HepG2 (cell line): ENCODE results near the gene CAB39. TPM values are rescaled to one million over a fixed set of nuclear protein-coding genes. Genes with fewer than 3 reads are reported as not detected.
A peak's percentile ranks its signal among the peaks of the same experiment; 100 is the strongest.

ENCODE experiments used
- ATAC-seq: fragments of 200-7000 bp; cut with Tn5 transposase; 3 replicates; pipeline ENCODE4 v1.9.1; 2020; ENCODE audit warnings: mild to moderate bottlenecking, moderate library complexity
- BruUV-seq: library from RNA; stranded (reverse); fragments of 400-500 nt; replicated peaks from 2 replicates; lab custom pipeline; 2021; lab: Mats Ljungman, UMichigan
- CTCF ChIA-PET: fragments of 300-600 bp; formaldehyde crosslinking; extraction: SDS; loops from one replicate; lab custom pipeline; 2021; ENCODE audit warnings: low total read pairs, inconsistent platforms, low intra/inter-chr PET ratio; lab: Yijun Ruan, JAX
- POLR2A ChIA-PET: fragments of 350-600 bp; sonication (Branson Sonifier 250); formaldehyde crosslinking; loops from one replicate; lab custom pipeline; 2020; ENCODE audit warnings: antibody characterized with exemption, inconsistent platforms; lab: Yijun Ruan, JAX
- DNase-seq: peaks from one replicate; pipeline ENCODE4 v3.0.0-alpha.2; 2015; ENCODE audit warnings: low spot score
- FAIRE-seq: peaks from 3 replicates; lab custom pipeline; 2011; peaks lifted over from hg19 to GRCh38; lab: Jason Lieb, UNC
- H2AFZ ChIP-seq: one replicate; pipeline ENCODE4 v1.6.1; 2011; ENCODE audit warnings: low read length, inconsistent platforms
- H3K27ac ChIP-seq: fragments of 300-600 bp; 3 replicates; pipeline ENCODE4 v1.8.0; 2011; ENCODE audit warnings: mixed run types, mild to moderate bottlenecking, mixed read lengths, low read length, inconsistent platforms; ENCODE audit not compliant: insufficient read depth; ENCODE audit errors: extremely low read length
- H3K27me3 ChIP-seq, 2 experiments: fragments of 200-600 bp in 1 of 2; 2 replicates in 1 of 2; 3 replicates in 1 of 2; pipeline versions ENCODE4 v1.6.0 to v1.8.0; 2011; ENCODE audit warnings: low read length in 2 of 2, mild to moderate bottlenecking in 2 of 2, moderate library complexity in 2 of 2, inconsistent platforms in 1 of 2; ENCODE audit not compliant: insufficient read depth in 2 of 2, control insufficient read depth in 1 of 2
- H3K36me3 ChIP-seq, 2 experiments: fragments of 200-600 bp in 1 of 2; replicated peaks in 1 of 2; 2 replicates in 1 of 2; 3 replicates in 1 of 2; pipeline versions ENCODE4 v1.5.1 to v1.8.0; 2011; ENCODE audit warnings: low read length in 2 of 2, inconsistent platforms in 1 of 2; ENCODE audit not compliant: insufficient read depth in 2 of 2, control insufficient read depth in 1 of 2
- H3K4me1 ChIP-seq: 2 replicates; pipeline ENCODE4 v1.5.1; 2012; ENCODE audit warnings: low read length, inconsistent platforms; ENCODE audit not compliant: insufficient read depth
- H3K4me2 ChIP-seq: 2 replicates; pipeline ENCODE4 v1.6.0; 2011; ENCODE audit warnings: low read depth, low read length, inconsistent platforms
- H3K4me3 ChIP-seq, 3 experiments: fragments of 200-600 bp in 1 of 3; sonication (generic), shearing (Covaris generic) in 1 of 3; replicated peaks in 1 of 3; 2 replicates each; pipeline ENCODE4 v1.5.1; 2011 to 2016; ENCODE audit warnings: low read length in 3 of 3, inconsistent platforms in 2 of 3, low read depth in 2 of 3, mild to moderate bottlenecking in 2 of 3, control low read depth in 1 of 3, mixed read lengths in 1 of 3; ENCODE audit not compliant: insufficient read depth in 1 of 3
- H3K79me2 ChIP-seq: one replicate; pipeline ENCODE4 v1.6.1; 2011; ENCODE audit warnings: low read length, inconsistent platforms; ENCODE audit not compliant: insufficient read depth
- H3K9ac ChIP-seq: 2 replicates; pipeline ENCODE4 v1.6.0; 2011; ENCODE audit warnings: mild to moderate bottlenecking, low read depth, low read length, inconsistent platforms; ENCODE audit not compliant: insufficient read depth
- H3K9me3 ChIP-seq: 2 replicates; pipeline ENCODE4 v1.5.1; 2012; ENCODE audit warnings: mild to moderate bottlenecking, low read length
- H4K20me1 ChIP-seq: 2 replicates; pipeline ENCODE4 v1.6.0; 2011; ENCODE audit warnings: inconsistent platforms, mild to moderate bottlenecking, low read length, moderate library complexity; ENCODE audit not compliant: insufficient read depth
- ARID2 ChIP-seq: sonication (generic); formaldehyde crosslinking; IDR thresholded peaks from 2 replicates; pipeline ENCODE4 v1.8.1; 2022; ENCODE audit warnings: mild to moderate bottlenecking, missing genetic modification reagents, borderline replicate concordance
- MAFF ChIP-seq: IDR thresholded peaks from 2 replicates; pipeline ENCODE4 v1.6.1; 2011; ENCODE audit warnings: low read depth, low read length, improper control_type of control experiment
- MAFK ChIP-seq, 2 experiments: IDR thresholded peaks in 1 of 2; conservative IDR thresholded peaks in 1 of 2; 2 replicates each; pipeline ENCODE4 v1.6.1; 2011; ENCODE audit warnings: improper control_type of control experiment in 2 of 2, low read length in 2 of 2
- NFE2L2 ChIP-seq: fragments of 150-350 bp; IDR thresholded peaks from 2 replicates; pipeline ENCODE4 v1.6.1; 2014; ENCODE audit warnings: low read length
- ZBTB42 ChIP-seq: sonication (generic); formaldehyde crosslinking; IDR thresholded peaks from 2 replicates; pipeline ENCODE4 v1.5.0; 2020; ENCODE audit warnings: mild to moderate bottlenecking, missing genetic modification reagents
- ZNF3 ChIP-seq: IDR thresholded peaks from 2 replicates; pipeline ENCODE4 v1.7.0; 2017; ENCODE audit warnings: inconsistent platforms
- WGBS: methylation state at CpG from one replicate; pipeline ENCODE4 v1.1.6; 2017; ENCODE audit warnings: low lambda C conversion rate; 5-methylcytosine and 5-hydroxymethylcytosine counted together
- in situ Hi-C: cut with HindIII; loops from 2 replicates; pipeline ENCODE4 v1.10.0; 2017; ENCODE audit warnings: low pct_unique_long_range_greater_than_20kb; ENCODE audit not compliant: extremely low pct_ligation_motif_present
- intact Hi-C: fragments of 100-400 bp; cut with micrococcal nuclease; formaldehyde crosslinking; loops from one replicate; pipeline ENCODE4 v1.10.0; 2022; ENCODE audit not compliant: unreplicated experiment
- polyA plus RNA-seq, 8 experiments: library from polyadenylated mRNA; depleted of rRNA in 3 of 8; stranded (reverse) in 7 of 8; unstranded in 1 of 8; fragments of >200 nt; fragmentation: Illumina TruSeq in 4 of 8; extraction: Trizol in 4 of 8; gene quantifications; 2 replicates each; pipeline versions ENCODE4 v1.2.1 to v1.2.3, GENCODE V29; 2011 to 2016; ENCODE audit warnings: low read depth in 4 of 8, missing spikeins in 1 of 8, mixed read lengths in 1 of 8; ENCODE audit not compliant: insufficient read depth in 1 of 8
- total RNA-seq, 5 experiments: library from RNA; depleted of rRNA; stranded (reverse); fragments of >200 nt; fragmentation: Illumina TruSeq; extraction: Trizol; gene quantifications; 2 replicates each; pipeline ENCODE4 v1.2.3, GENCODE V29; 2016; ENCODE audit warnings: low read depth in 1 of 5

Gene CAB39
- total and polyA plus RNA-seq, 2 of the 13 experiments (the other 11 are each of a cell fraction or from before 2014, with no cell fraction given), result 19.3 to 45.3 TPM

DNA sequence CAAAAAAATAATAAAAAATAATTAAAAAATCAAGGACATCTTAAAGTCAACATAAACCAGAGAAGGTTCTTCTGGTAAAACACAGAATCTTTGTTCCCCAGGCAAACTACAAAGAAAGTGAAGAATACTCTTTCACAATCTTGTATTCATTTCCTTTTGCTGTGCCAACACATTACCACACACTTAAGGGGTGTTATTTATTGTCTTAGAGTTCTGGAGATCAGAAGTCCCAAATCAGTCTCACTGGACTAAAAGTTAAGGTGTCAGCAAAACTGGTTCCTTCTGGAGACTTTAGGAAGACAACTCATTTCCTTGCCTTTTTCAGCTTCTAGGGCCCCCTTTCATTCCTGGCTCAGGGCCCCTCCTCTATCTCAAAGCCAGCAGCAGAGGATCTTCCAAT, 12.2 kb upstream of the CAB39 start:
- POLR2A ChIA-PET, result no interaction called here
- Histone ChIP-seq H3K9me3 (no peaks in the 10 kb centered on the region), H2AFZ (no peak overlapping the region), H3K27ac (no peak overlapping the region), H3K9ac (no peak overlapping the region), H3K36me3 (no peaks in the 10 kb centered on the region), H3K4me1 (peaks cover 3% of the 10 kb centered on the region), H3K27me3 (peaks cover 0 to 6% of the 10 kb centered on the region in 2 experiments; a peak in 2 of 5 replicates), H4K20me1 (no peaks in the 10 kb centered on the region), H3K4me2 (no peak overlapping the region), H3K79me2 (no peaks in the 10 kb centered on the region), H3K4me3 (no peak overlapping the region)
- intact Hi-C loops (no loop called here), in situ Hi-C loops (no loop called here)
- FAIRE-seq, result no peak
- TF ChIP-seq MAFF (peak; percentile 49), MAFK (conservative IDR thresholded peaks at IDR 0.05 in 1 of 2, IDR thresholded peaks at IDR 0.05 in 1 of 2; ENCODE audit: low read length in 2 of 2) (peak; percentile 20 to 60; a peak in 3 of 4 replicates), ZBTB42 (CRISPR knock-in tag) (no peak), ARID2 (CRISPR knock-in tag) (no peak)
- no peak for ATAC-seq
- DNase-seq, result no peak
- CTCF ChIA-PET, result no interaction called here
- BruUV-seq, result no TSS peak

DNA sequence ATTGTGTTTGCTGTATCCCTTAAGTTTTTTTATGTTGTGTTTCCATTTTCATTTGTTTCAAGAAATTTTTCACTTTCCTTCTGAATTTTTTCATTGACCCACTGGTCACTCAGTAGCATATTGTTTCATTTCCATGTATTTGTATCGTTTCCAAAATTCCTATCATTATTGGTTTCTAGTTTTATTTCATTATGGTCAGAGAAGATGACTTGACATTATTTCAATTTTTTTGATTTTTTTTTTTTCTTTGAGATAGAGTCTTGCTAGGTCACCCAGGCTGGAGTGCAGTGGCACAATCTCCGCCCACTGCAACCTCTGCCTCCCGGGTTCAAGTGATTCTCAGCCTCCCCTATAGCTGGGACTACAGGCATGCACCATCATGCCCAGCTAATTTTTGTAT, 11.3 kb upstream of the CAB39 start:
- in situ Hi-C loops, result no loop called here
- POLR2A ChIA-PET, result no interaction called here
- DNase-seq (no peak), ATAC-seq (no peak), FAIRE-seq (no peak)
- no peaks in the 10 kb centered on the region for H3K9me3 ChIP-seq
- TF ChIP-seq NFE2L2 (peak; percentile 59; the same call in 1 of the 2 replicates), ZNF3 (no peak)
- H3K4me1 ChIP-seq, result peaks cover 11% of the 10 kb centered on the region
- no peak overlapping the region for H3K4me2 ChIP-seq
- H4K20me1 ChIP-seq, result no peaks in the 10 kb centered on the region
- CTCF ChIA-PET, result no interaction called here
- no peak overlapping the region for H3K4me3 ChIP-seq
- H3K79me2 ChIP-seq, result no peaks in the 10 kb centered on the region
- H3K9ac ChIP-seq, result no peak overlapping the region
- H3K27ac ChIP-seq, result no peak overlapping the region
- intact Hi-C loops, result no loop called here
- WGBS, result 59% methylated on average over 3 of the region's 3 CpGs
- BruUV-seq, result no TSS peak
- H2AFZ ChIP-seq, result no peak overlapping the region
- peaks cover 0 to 5% of the 10 kb centered on the region in 2 experiments; a peak in 2 of 5 replicates for H3K27me3 ChIP-seq
- no peaks in the 10 kb centered on the region for H3K36me3 ChIP-seq
